Pancreas (tissue), 10 donors: ENCODE results near the gene PLA2G4F. TPM values are rescaled to one million over a fixed set of nuclear protein-coding genes. Genes with fewer than 3 reads are reported as not detected.

ENCODE experiments used
- ATAC-seq, 4 donors: fragments of 200-7000 bp; cut with Tn5 transposase; one replicate each; pipeline versions ENCODE4 v1.8.0 to v1.9.1; 2020; ENCODE audit warnings: mild to moderate bottlenecking in 4 of 4, moderate library complexity in 4 of 4
- DNase-seq, 6 donors: peaks; one replicate each; pipeline ENCODE4 v3.0.0-alpha.2; 2020
- FAIRE-seq: peaks from 2 replicates; lab custom pipeline; 2012; peaks lifted over from hg19 to GRCh38; lab: Jason Lieb, UNC
- H3K27ac ChIP-seq, 4 donors: fragments of 200-600 bp; sonication (generic); 1 replicate in 3 of 4; 2 replicates in 1 of 4; pipeline versions ENCODE4 v1.5.0 to v1.8.0; 2020
- H3K27me3 ChIP-seq, 4 donors: fragments of 200-600 bp; one replicate each; pipeline ENCODE4 v1.8.0; 2021
- H3K36me3 ChIP-seq, 3 donors: fragments of 200-600 bp; sonication (generic) in 1 of 3; one replicate each; pipeline versions ENCODE4 v1.5.0 to v1.8.0; 2020 to 2021
- H3K4me1 ChIP-seq, 3 donors: fragments of 200-600 bp; one replicate each; pipeline ENCODE4 v1.8.0; 2021
- H3K4me3 ChIP-seq, 4 donors: fragments of 200-600 bp; sonication (generic) in 2 of 4; one replicate each; pipeline versions ENCODE4 v1.5.0 to v1.8.0; 2020 to 2021
- H3K9me3 ChIP-seq, 4 donors: fragments of 200-600 bp; one replicate each; pipeline ENCODE4 v1.8.0; 2021
- WGBS, 2 donors: extraction: QIAGEN DNeasy Blood & Tissue Kit; methylation state at CpG; one replicate each; pipeline ENCODE4 v1.1.7; 2013; 5-methylcytosine and 5-hydroxymethylcytosine counted together
- intact Hi-C, 3 donors: fragments of 100-400 bp; cut with DNase I; formaldehyde crosslinking; loops; one replicate each; pipeline versions ENCODE4 v1.11.1 to v1.14.2; 2022
- polyA plus RNA-seq, 2 donors: library from polyadenylated mRNA; stranded (reverse); fragments of 200-250 nt; gene quantifications; one replicate each; pipeline ENCODE4 v1.2.3, GENCODE V29; 2013
- total RNA-seq, 6 donors: library from RNA; stranded (reverse); fragmentation: NEBNext Ultra II Directional in 4 of 6; extraction: Animal tissue kit (Norgen Biotek cat#: 25700) in 4 of 6; gene quantifications; one replicate each; pipeline versions ENCODE4 v1.2.1 to v1.2.4, GENCODE V29; 2021 to 2023
- TF ChIP-seq, protein P1 (sequence below), 4 donors: fragments of 200-600 bp; sonication (generic) in 3 of 4; IDR thresholded peaks; one replicate each; pipeline versions ENCODE4 v1.5.0 to v1.8.0; 2021; ENCODE audit warnings: antibody characterized with exemption in 4 of 4
- donor health status: healthy with polysubstance abuse.
- donor health status: DM: no; HTN: no; CAD: no; lungs with moderate emphysema.
- donor health status: DM: no; HTN: no; CAD: no.
- donor health status: control.
- donor health status: control.
- donor health status: Bipolar disorder and iron deficiency.
- donor health status: DM: yes; HTN: yes; CAD: no.
- donor health status: DM: no; HTN: no; CAD: no.
- donor health status: DM: no; HTN: no; CAD: no.
- donor health status: DM: yes; HTN: yes; CAD: no.

The PLA2G4F gene
- total and polyA plus RNA-seq, 8 donors: 0.08 to 1.1 (median 0.29) TPM

DNA sequence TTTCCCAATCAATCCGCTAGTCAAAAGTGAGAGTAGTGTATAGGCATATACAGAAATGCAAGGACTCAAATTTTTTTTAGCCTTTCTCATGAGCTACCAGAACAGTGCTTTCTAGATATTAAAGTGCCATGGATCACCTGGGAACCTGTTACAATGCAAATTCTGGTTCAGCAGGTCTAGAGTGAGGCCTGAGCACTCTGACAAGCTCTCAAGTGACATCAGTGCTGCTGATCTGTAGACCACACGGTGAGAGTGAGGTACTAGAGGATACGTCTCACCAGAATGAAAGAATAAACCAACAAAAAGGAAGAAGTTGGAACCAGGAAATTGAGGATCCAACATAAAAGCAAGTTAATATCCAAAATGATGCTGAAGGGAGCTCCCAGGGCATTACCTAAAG lies 46.1 kb downstream of the PLA2G4F start:
- peak in 1 of 4 donors; percentile 24 for ATAC-seq
- H3K27me3 ChIP-seq: no peaks in the 10 kb centered on the region
- WGBS, 2 donors: 68 to 71% methylated on average over 3 of the region's 3 CpGs
- H3K36me3 ChIP-seq: no peaks in the 10 kb centered on the region
- intact Hi-C loops: no loop called here
- no peaks in the 10 kb centered on the region for H3K4me1 ChIP-seq
- no peak for DNase-seq
- TF ChIP-seq, protein P1, sequence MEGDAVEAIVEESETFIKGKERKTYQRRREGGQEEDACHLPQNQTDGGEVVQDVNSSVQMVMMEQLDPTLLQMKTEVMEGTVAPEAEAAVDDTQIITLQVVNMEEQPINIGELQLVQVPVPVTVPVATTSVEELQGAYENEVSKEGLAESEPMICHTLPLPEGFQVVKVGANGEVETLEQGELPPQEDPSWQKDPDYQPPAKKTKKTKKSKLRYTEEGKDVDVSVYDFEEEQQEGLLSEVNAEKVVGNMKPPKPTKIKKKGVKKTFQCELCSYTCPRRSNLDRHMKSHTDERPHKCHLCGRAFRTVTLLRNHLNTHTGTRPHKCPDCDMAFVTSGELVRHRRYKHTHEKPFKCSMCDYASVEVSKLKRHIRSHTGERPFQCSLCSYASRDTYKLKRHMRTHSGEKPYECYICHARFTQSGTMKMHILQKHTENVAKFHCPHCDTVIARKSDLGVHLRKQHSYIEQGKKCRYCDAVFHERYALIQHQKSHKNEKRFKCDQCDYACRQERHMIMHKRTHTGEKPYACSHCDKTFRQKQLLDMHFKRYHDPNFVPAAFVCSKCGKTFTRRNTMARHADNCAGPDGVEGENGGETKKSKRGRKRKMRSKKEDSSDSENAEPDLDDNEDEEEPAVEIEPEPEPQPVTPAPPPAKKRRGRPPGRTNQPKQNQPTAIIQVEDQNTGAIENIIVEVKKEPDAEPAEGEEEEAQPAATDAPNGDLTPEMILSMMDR (IDR thresholded peaks at IDR 0.05): no peak
- H3K4me3 ChIP-seq: no peak overlapping the region
- H3K9me3 ChIP-seq: no peaks in the 10 kb centered on the region
- H3K27ac ChIP-seq: no peak overlapping the region
- FAIRE-seq: no peak

DNA sequence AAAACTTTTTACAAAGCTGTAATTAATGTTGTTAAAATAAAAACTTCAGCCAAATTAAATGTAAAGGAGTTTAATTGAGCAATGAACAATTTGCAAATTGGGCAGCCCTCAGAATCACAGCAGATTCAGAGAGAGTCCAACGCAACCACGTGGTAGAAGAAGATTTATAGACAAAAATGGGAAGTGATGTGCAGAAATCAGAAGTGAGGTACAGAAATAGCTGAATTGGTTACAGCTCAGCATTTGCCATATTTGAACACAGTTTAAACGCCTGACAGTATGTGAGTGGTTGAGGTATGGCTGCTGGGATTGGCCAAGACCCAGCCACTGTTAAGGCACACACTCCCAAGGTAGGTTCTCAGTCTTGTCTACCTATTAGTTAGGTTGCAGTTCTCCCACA lies 47.6 kb downstream of the PLA2G4F start:
- Histone ChIP-seq H3K27me3 (no peaks in the 10 kb centered on the region), H3K27ac (no peak overlapping the region), H3K4me3 (no peak overlapping the region), H3K9me3 (no peaks in the 10 kb centered on the region), H3K4me1 (no peaks in the 10 kb centered on the region), H3K36me3 (no peaks in the 10 kb centered on the region)
- DNase-seq (no peak), ATAC-seq (no peak), FAIRE-seq (no peak)
- intact Hi-C loops: no loop called here
- WGBS, 2 donors: 88 to 90% methylated on average over 3 of the region's 3 CpGs
- TF ChIP-seq, protein P1 (IDR thresholded peaks at IDR 0.05): no peak

DNA sequence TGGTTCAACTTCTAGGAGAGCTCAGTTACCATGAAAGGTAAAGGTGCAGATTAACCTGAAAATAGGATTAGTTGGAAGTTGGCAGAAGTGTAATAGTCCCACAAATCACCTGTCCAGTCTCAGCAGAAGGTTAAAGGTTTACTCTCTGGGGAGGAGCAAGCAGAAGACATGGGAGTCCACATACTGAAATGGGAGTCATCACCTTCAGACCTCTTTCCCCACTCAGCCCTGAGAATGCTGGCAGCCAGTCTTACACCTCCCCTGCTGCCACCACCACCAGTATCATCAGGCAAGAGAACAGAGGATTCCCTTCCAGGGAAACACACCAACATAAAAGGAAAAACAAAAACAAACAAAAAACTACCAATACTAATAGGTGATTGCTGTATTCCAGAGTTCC lies 48.2 kb downstream of the PLA2G4F start:
- Histone ChIP-seq H3K4me1 (no peaks in the 10 kb centered on the region), H3K36me3 (no peaks in the 10 kb centered on the region), H3K27ac (no peak overlapping the region), H3K9me3 (no peaks in the 10 kb centered on the region), H3K4me3 (no peak overlapping the region), H3K27me3 (no peaks in the 10 kb centered on the region)
- FAIRE-seq (no peak), ATAC-seq (no peak), DNase-seq (no peak)
- TF ChIP-seq, protein P1 (IDR thresholded peaks at IDR 0.05): no peak
- intact Hi-C loops: no loop called here

DNA sequence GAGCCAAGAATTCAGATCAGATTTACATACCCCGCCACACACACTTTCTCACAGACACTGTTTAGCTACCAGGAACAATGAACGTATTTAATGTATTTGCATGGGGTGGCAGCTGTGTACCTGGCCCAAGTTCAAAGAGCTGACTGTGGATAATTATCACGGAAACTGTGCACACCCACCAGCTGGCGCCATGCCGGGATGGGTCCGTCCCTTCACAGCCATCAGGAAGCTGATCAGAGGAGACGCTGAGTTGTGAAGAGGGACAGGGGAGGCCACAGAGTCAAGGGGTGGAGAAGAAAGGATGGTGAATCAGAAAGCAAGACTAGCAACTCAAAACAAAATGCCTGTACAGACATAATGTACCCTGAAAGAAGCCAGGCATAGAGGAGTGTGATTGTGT lies 49.0 kb downstream of the PLA2G4F start:
- Histone ChIP-seq H3K36me3 (no peaks in the 10 kb centered on the region), H3K4me3 (no peak overlapping the region), H3K27me3 (no peaks in the 10 kb centered on the region), H3K27ac (no peak overlapping the region), H3K9me3 (no peaks in the 10 kb centered on the region), H3K4me1 (no peaks in the 10 kb centered on the region)
- DNase-seq: peak in 1 of 6 donors; percentile 41
- TF ChIP-seq, protein P1 (IDR thresholded peaks at IDR 0.05): no peak
- FAIRE-seq: no peak
- ATAC-seq: peak; percentile 53 to 64 (median 60)
- WGBS, 2 donors: 8 to 9% methylated on average over 7 of the region's 7 CpGs
- intact Hi-C loops: no loop called here

DNA sequence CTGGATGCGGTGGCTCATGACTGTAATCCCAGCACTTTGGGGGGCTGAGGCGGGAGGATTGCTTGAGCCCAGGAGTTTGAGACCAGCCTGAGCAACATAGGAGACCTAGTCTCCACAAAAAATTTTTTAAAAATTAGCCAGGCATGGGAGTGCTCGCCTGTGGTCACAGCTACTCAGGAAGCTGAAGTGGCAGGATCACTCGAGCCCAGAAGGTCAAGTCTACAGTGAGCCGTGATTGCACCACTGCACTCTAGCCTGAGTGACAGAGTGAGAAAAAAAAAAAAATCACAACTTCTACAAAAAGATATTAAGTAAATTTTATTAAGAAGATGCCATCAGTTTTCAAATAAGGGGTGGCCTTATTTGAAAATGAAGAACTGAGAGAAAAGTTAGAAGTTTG lies 50.1 kb downstream of the PLA2G4F start:
- WGBS, 2 donors: 66 to 70% methylated on average over 5 of the region's 5 CpGs
- Histone ChIP-seq H3K9me3 (no peaks in the 10 kb centered on the region), H3K27ac (no peak overlapping the region), H3K4me3 (no peak overlapping the region), H3K36me3 (no peaks in the 10 kb centered on the region), H3K4me1 (no peaks in the 10 kb centered on the region), H3K27me3 (no peaks in the 10 kb centered on the region)
- DNase-seq: no peak
- intact Hi-C loops: no loop called here
- no peak for FAIRE-seq
- peak in 2 of 4 donors; percentile 36 to 45 for ATAC-seq
- TF ChIP-seq, protein P1 (IDR thresholded peaks at IDR 0.05): no peak
